Cardiac fibroblast (primary cell): ENCODE results near the gene INAVA.

Experiments
- DNase-seq, 2 donors: peaks; one replicate each; pipeline versions ENCODE4 v3.0.0 to v3.0.0-alpha.2; 2010; ENCODE audit warnings: low read depth in 2 of 2
- H3K4me3 ChIP-seq, 2 donors: replicated peaks in 1 of 2; 1 replicate in 1 of 2; 2 replicates in 1 of 2; pipeline ENCODE4 v1.5.1; 2011; ENCODE audit warnings: low read depth in 2 of 2, low read length in 2 of 2, mild to moderate bottlenecking in 2 of 2, moderate library complexity in 1 of 2
- CTCF ChIP-seq: IDR thresholded peaks from one replicate; pipeline ENCODE4 v1.5.1; 2011; ENCODE audit warnings: low read depth, mild to moderate bottlenecking, low read length, inconsistent platforms

INAVA gene

DNA sequence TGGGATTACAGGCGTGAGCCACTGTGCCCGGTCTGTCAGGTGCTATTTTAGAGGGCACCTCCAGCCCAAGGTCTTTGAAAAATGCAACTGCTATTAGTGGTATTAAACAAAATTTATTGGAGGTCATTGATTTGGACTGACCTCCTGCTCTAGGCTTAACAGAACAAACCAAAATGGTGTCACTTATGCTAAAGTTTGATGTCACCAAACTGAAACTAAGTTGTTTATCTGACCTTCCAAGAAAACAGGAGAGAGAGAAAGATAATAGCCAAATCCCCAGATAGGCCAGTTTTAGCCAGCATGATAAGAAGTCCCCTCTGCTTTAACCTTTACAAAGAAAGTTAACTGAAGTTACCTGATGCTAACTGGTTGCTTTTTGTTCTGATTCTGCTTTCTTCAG, 8.1 kb upstream of the INAVA start:
- H3K4me3 ChIP-seq: no peak overlapping the region
- DNase-seq: no peak
- no peak for TF ChIP-seq CTCF

DNA sequence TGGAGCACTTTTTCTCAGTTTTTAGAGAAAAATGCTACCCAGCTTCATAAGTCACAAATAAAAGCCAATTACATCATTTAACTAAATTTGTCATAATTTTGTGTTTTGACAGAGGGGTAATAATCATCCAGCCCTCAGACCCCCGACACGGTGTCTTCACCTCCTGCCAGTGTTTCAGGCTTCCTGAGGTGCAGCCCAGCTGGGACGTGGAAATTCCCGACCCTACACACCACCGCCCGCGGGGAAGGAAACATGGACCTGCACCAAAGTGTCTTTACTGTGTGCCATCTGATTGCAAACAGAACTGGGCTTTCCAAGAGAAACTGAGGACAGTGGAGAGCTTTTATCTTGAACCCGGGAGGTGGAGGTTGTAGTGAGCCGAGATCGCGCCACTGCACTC, 7.7 kb upstream of the INAVA start:
- H3K4me3 ChIP-seq: no peak overlapping the region
- no peak for DNase-seq
- TF ChIP-seq CTCF: no peak

GRCh38 chr1:200887772-200888348, 6.8 kb upstream of the INAVA start:
- H3K4me3 ChIP-seq: no peak overlapping the region
- no peak for DNase-seq
- no peak for TF ChIP-seq CTCF

DNA sequence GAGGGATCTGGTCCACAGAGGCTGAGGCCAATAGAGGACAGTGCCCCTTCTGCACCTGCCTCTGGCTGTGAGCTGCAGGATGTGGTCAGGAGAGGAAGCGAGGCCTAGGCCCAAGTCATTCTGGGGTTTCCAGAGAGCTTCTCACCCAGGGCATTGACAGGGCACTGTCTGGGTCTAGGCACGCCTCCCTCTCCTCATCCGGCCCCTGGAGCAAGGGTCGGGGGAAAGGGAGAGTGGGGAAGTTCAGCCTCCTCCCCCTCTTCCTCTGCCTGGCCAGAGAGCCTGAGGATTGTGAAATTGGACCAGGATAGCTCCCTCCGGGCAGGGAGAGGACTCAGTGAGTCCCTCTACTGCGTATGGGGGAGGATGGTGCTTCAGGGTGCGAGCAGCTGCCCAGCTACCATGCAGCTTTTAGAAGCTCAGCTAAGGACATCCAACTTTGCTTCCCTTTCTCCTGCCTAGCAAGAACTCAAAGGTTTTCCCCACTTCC, 6.3 kb upstream of the INAVA start:
- no peak overlapping the region for H3K4me3 ChIP-seq
- TF ChIP-seq CTCF: no peak
- no peak for DNase-seq

- no peak for TF ChIP-seq CTCF
- H3K4me3 ChIP-seq: no peak overlapping the region
- no peak for DNase-seq
Observed at GRCh38 chr1:200889571-200889970, 5.1 kb upstream of the INAVA start.

- DNase-seq: no peak
- no peak for TF ChIP-seq CTCF
- no peak overlapping the region for H3K4me3 ChIP-seq
Observed at GRCh38 chr1:200890027-200890426, 4.7 kb upstream of the INAVA start.
